HG03571 (cell line): ENCODE data around the gene ARNT2.

Source experiments
- ATAC-seq: cut with Tn5 transposase; IDR thresholded peaks from one replicate; pipeline ENCODE4 v1.9.1; 2021; ENCODE audit not compliant: unreplicated experiment

The ARNT2 gene

GRCh38 chr15:80590761-80591355 lies 186.7 kb downstream of the ARNT2 start:
- no peak for ATAC-seq

GRCh38 chr15:80591471-80591870 lies 187.3 kb downstream of the ARNT2 start:
- no peak for ATAC-seq

GRCh38 chr15:80591938-80592825 lies 188.0 kb downstream of the ARNT2 start:
- ATAC-seq = no peak

GRCh38 chr15:80593486-80594030 lies 189.4 kb downstream of the ARNT2 start:
- no peak for ATAC-seq

- ATAC-seq = no peak
These were observed 190.1 kb downstream of the ARNT2 start for GRCh38 chr15:80594091-80594889.

GRCh38 chr15:80595396-80595795 lies 191.2 kb downstream of the ARNT2 start:
- ATAC-seq = no peak

GRCh38 chr15:80596521-80596976 lies 192.4 kb downstream of the ARNT2 start:
- no peak for ATAC-seq

GRCh38 chr15:80597076-80597475 lies 192.9 kb downstream of the ARNT2 start:
- no peak for ATAC-seq

GRCh38 chr15:80599359-80599758 lies 195.2 kb downstream of the ARNT2 start:
- no peak for ATAC-seq

GRCh38 chr15:80600626-80601025 lies 196.4 kb downstream of the ARNT2 start:
- ATAC-seq = no peak

GRCh38 chr15:80601256-80601655 lies 197.1 kb downstream of the ARNT2 start:
- no peak for ATAC-seq

- ATAC-seq = no peak
These were observed 200.7 kb downstream of the ARNT2 start for GRCh38 chr15:80604583-80605575.

- ATAC-seq = no peak
These were observed 201.5 kb downstream of the ARNT2 start for GRCh38 chr15:80605591-80606150.

GRCh38 chr15:80606511-80607071 lies 202.4 kb downstream of the ARNT2 start:
- ATAC-seq = no peak

GRCh38 chr15:80607287-80607980 lies 203.3 kb downstream of the ARNT2 start:
- no peak for ATAC-seq

GRCh38 chr15:80608688-80609087 lies 204.5 kb downstream of the ARNT2 start:
- ATAC-seq = no peak

GRCh38 chr15:80609091-80609490 lies 204.9 kb downstream of the ARNT2 start:
- no peak for ATAC-seq

- ATAC-seq = no peak
These were observed 205.3 kb downstream of the ARNT2 start for GRCh38 chr15:80609512-80609946.
